MG63 (cell line): ENCODE results near the gene CERT1. TPM values are rescaled to one million over a fixed set of nuclear protein-coding genes. Genes with fewer than 3 reads are reported as not detected.
A peak's percentile ranks its signal among the peaks of the same experiment; 100 is the strongest.

Experiments
- DNase-seq: peaks from one replicate; pipeline ENCODE4 v3.0.0-alpha.2; 2020
- H3K27me3 ChIP-seq: fragments of 250-450 bp; sonication (Bioruptor Pico); 2 replicates; pipeline ENCODE4 v1.5.1; 2020; ENCODE audit warnings: mild to moderate bottlenecking, moderate library complexity
- H3K36me3 ChIP-seq: fragments of 250-450 bp; sonication (Bioruptor Pico); 2 replicates; pipeline ENCODE4 v1.5.1; 2020; ENCODE audit warnings: mild to moderate bottlenecking, moderate library complexity
- H3K4me3 ChIP-seq: fragments of 250-450 bp; sonication (Bioruptor Pico); 2 replicates; pipeline ENCODE4 v1.5.1; 2020; ENCODE audit warnings: mild to moderate bottlenecking, moderate library complexity
- H3K9me3 ChIP-seq: fragments of 250-450 bp; sonication (Bioruptor Pico); 2 replicates; pipeline ENCODE4 v1.5.1; 2020; ENCODE audit warnings: mild to moderate bottlenecking, moderate library complexity
- total RNA-seq: library from RNA; depleted of rRNA; stranded (reverse); fragments of >200 nt; shearing (Covaris generic); gene quantifications from 2 replicates; pipeline ENCODE4 v1.2.3, GENCODE V29; 2014; ENCODE audit warnings: low replicate concordance

Gene CERT1
- total RNA-seq, 1 experiment from 2014 or later: 7.6 TPM

- H3K9me3 ChIP-seq: no peaks in the 10 kb centered on the region
- H3K27me3 ChIP-seq: no peaks in the 10 kb centered on the region
- no peak overlapping the region for H3K4me3 ChIP-seq
- H3K36me3 ChIP-seq: peaks cover 4% of the 10 kb centered on the region
- no peak for DNase-seq
These were observed 123.6 kb downstream of the CERT1 start for GRCh38 chr5:75387806-75388205.

GRCh38 chr5:75384218-75384617 is 127.2 kb downstream of the CERT1 start:
- H3K9me3 ChIP-seq: no peaks in the 10 kb centered on the region
- H3K36me3 ChIP-seq: peaks cover 9% of the 10 kb centered on the region
- DNase-seq: no peak
- no peak overlapping the region for H3K4me3 ChIP-seq
- no peaks in the 10 kb centered on the region for H3K27me3 ChIP-seq

DNA sequence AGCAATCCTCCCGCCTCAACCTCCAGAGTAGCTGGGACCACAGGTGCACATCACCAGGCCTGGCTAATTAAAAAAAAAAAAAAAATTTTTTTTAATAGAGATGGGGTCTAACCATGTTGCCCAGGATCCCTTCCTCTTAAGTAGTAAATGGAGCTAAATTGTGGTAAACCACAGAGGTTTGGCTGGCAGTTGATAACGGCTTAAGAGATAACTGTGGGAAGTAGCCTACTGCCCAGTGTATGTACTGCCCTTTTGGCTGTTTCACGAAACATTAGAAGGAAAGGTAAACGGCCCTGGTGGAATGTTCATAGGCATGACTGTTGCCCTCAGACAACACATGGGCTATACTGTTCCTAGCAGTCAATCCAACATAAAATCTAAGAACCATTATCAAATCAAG is 130.0 kb downstream of the CERT1 start:
- Histone ChIP-seq H3K4me3 (no peak overlapping the region), H3K27me3 (no peaks in the 10 kb centered on the region), H3K9me3 (no peaks in the 10 kb centered on the region), H3K36me3 (peaks cover 12% of the 10 kb centered on the region)
- no peak for DNase-seq

DNA sequence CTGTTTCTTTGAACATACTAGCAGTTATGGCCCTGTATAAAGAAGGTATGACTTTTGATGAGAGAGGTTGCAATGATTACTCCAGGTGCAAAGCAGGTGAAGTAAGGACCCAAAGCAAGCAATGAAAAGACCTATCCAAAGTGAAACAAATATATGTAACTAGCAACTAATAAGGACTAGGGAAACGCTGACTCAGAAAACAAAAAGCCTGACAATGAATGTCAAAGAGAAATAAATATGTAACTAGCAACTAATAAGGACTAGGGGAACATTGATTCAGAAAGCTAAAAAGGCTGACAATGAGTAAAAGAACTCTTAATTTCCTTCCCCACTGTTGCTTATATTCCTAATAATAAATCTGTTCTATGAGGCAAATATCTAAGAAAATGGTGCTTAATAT is 131.3 kb downstream of the CERT1 start:
- Histone ChIP-seq H3K4me3 (no peak overlapping the region), H3K36me3 (peaks cover 10% of the 10 kb centered on the region), H3K27me3 (no peaks in the 10 kb centered on the region), H3K9me3 (no peaks in the 10 kb centered on the region)
- DNase-seq: no peak

- Histone ChIP-seq H3K36me3 (peaks cover 8% of the 10 kb centered on the region), H3K4me3 (no peak overlapping the region), H3K27me3 (no peaks in the 10 kb centered on the region), H3K9me3 (no peaks in the 10 kb centered on the region)
- DNase-seq: no peak
These were observed 136.0 kb downstream of the CERT1 start for GRCh38 chr5:75375414-75375813.

DNA sequence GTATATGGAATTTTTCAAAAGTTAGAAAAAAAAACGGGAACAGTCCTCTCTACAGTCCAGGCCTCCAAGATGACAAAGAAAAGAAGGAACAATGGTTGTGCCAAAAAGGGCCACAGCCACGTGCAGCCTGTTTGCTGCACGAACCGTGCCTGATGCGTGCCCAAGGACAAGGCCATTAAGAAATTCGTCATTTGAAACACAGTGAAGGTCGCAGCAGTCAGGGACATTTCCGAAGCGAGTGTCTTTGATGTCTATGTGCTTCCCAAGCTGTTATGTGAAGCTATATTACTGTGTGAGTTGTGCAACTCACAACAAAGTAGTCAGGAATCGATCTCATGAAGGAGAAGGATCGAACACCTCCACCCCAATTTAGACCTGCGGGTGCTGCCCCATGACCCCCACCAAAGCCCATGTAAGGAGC is 137.0 kb downstream of the CERT1 start:
- DNase-seq: no peak
- Histone ChIP-seq H3K9me3 (no peaks in the 10 kb centered on the region), H3K4me3 (no peak overlapping the region), H3K36me3 (peaks cover 3% of the 10 kb centered on the region), H3K27me3 (no peaks in the 10 kb centered on the region)

- Histone ChIP-seq H3K4me3 (no peak overlapping the region), H3K9me3 (no peaks in the 10 kb centered on the region), H3K36me3 (peaks cover 3% of the 10 kb centered on the region), H3K27me3 (no peaks in the 10 kb centered on the region)
- DNase-seq: no peak
These were observed 137.6 kb downstream of the CERT1 start for GRCh38 chr5:75373862-75374261.

- H3K4me3 ChIP-seq: no peak overlapping the region
- no peaks in the 10 kb centered on the region for H3K9me3 ChIP-seq
- no peaks in the 10 kb centered on the region for H3K27me3 ChIP-seq
- no peaks in the 10 kb centered on the region for H3K36me3 ChIP-seq
- DNase-seq: peak; percentile 4
These were observed 143.0 kb downstream of the CERT1 start for GRCh38 chr5:75368391-75368790.

- DNase-seq: no peak
These were observed 144.0 kb downstream of the CERT1 start for GRCh38 chr5:75367401-75367800.

GRCh38 chr5:75366787-75367186 is 144.6 kb downstream of the CERT1 start:
- H3K27me3 ChIP-seq: no peaks in the 10 kb centered on the region
- H3K36me3 ChIP-seq: peaks cover 14% of the 10 kb centered on the region
- H3K9me3 ChIP-seq: no peaks in the 10 kb centered on the region
- no peak overlapping the region for H3K4me3 ChIP-seq
- DNase-seq: no peak

More at GRCh38 chr5:75367401-75367800, 144.0 kb downstream of the CERT1 start:
- Histone ChIP-seq H3K9me3 (no peaks in the 10 kb centered on the region), H3K27me3 (no peaks in the 10 kb centered on the region), H3K36me3 (peaks cover 8% of the 10 kb centered on the region; the same call in 1 of the 2 replicates), H3K4me3 (no peak overlapping the region)

- no peaks in the 10 kb centered on the region for H3K9me3 ChIP-seq
- H3K36me3 ChIP-seq: peaks cover 21% of the 10 kb centered on the region
- H3K4me3 ChIP-seq: no peak overlapping the region
- no peaks in the 10 kb centered on the region for H3K27me3 ChIP-seq
- no peak for DNase-seq
These were observed 145.7 kb downstream of the CERT1 start for GRCh38 chr5:75365740-75366139.

- Histone ChIP-seq H3K27me3 (no peaks in the 10 kb centered on the region), H3K36me3 (peaks cover 31% of the 10 kb centered on the region), H3K4me3 (no peak overlapping the region), H3K9me3 (no peaks in the 10 kb centered on the region)
- DNase-seq: no peak
These were observed 146.7 kb downstream of the CERT1 start for GRCh38 chr5:75364571-75365280.

DNA sequence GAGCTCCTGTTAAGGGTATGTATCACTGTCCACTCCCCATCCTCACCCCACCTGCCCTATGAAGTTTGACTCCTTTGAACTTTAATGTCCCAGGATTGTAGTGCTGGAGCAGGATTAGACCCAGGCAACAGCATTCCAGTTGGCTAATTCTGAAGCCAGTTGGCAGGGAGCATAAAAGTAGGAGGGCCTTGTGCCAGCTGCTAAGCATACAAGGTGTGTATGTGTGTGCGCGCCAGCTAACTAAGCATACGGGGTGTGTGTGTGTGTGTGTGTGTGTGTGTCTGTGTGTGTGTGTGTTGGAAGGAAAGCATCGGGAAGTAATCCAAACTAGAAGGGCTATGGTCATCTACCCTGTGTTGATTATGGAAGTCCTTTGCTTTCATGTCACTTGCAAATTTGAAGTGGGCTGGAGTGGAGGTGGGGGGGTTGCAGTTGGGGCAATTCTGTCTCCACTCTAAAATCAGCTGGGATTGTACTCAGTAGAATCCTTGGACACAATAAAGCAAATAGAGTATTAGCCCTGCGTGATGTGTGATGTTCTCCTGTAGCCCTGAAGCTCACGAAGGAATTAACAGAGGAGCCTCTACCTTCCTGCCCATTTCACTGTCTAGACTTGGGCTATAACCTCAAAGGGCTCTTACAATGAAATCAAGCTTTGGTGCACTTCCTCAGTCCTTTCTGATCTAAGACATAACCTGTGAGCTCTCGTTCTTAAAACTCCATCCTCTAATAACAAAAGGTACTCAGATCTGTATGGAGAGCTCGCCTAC is 147.5 kb downstream of the CERT1 start:
- Histone ChIP-seq H3K9me3 (no peaks in the 10 kb centered on the region), H3K4me3 (no peak overlapping the region), H3K27me3 (no peaks in the 10 kb centered on the region), H3K36me3 (peaks cover 40% of the 10 kb centered on the region)
- no peak for DNase-seq

GRCh38 chr5:75363111-75363510 is 148.3 kb downstream of the CERT1 start:
- DNase-seq: no peak
- H3K4me3 ChIP-seq: no peak overlapping the region
- no peaks in the 10 kb centered on the region for H3K9me3 ChIP-seq
- peaks cover 48% of the 10 kb centered on the region for H3K36me3 ChIP-seq
- no peaks in the 10 kb centered on the region for H3K27me3 ChIP-seq

DNA sequence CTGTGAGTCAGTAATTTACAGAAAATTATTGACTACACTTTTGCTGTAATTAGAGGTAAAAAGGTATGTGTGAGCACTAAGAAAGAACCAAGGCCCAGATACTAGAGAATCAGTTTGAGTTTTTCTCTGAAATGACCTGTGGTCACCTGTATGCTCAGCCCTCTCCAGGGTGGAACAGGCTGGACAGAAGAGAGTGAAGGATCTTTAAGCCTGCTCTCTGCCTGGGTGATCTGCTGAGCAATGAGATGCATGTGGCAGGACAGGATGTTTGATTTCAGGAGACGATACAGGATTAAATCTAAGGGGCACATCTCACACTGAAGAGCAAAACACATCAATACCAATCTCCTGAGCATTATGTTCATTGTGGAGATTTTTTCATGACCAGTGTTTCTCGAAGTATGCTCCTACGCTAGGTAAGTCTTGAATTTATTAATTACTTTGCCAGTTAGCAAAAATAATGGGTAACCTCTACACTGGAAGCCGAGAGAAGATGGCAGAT is 148.9 kb downstream of the CERT1 start:
- DNase-seq: no peak
- Histone ChIP-seq H3K4me3 (no peak overlapping the region), H3K36me3 (peaks cover 53% of the 10 kb centered on the region), H3K27me3 (no peaks in the 10 kb centered on the region), H3K9me3 (no peaks in the 10 kb centered on the region)

- peaks cover 66% of the 10 kb centered on the region for H3K36me3 ChIP-seq
These were observed 150.1 kb downstream of the CERT1 start for GRCh38 chr5:75361310-75361709.

DNA sequence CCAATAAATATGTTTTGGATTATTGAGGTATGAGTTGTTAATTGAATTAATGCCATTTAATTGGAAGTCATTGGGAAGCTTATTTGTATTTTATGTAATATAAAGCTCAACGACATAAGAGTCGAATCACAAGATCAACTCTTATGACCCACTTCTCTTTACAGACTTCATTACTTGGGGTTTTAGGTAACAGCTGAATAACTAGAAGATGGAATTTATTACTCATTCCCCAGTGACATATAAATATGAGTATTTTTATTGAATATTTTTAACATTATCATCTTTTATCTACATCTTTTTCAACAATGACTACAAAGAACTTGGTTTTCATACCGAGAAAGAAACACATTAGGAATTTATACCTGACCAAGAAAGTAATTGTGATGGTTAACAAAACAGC is 153.3 kb downstream of the CERT1 start:
- no peaks in the 10 kb centered on the region for H3K9me3 ChIP-seq
- DNase-seq: no peak
- peaks cover 89% of the 10 kb centered on the region for H3K36me3 ChIP-seq
- no peaks in the 10 kb centered on the region for H3K27me3 ChIP-seq
- H3K4me3 ChIP-seq: no peak overlapping the region

More at GRCh38 chr5:75361310-75361709, 150.1 kb downstream of the CERT1 start:
- Histone ChIP-seq H3K27me3 (no peaks in the 10 kb centered on the region), H3K4me3 (no peak overlapping the region), H3K9me3 (no peaks in the 10 kb centered on the region)
- DNase-seq: no peak

DNA sequence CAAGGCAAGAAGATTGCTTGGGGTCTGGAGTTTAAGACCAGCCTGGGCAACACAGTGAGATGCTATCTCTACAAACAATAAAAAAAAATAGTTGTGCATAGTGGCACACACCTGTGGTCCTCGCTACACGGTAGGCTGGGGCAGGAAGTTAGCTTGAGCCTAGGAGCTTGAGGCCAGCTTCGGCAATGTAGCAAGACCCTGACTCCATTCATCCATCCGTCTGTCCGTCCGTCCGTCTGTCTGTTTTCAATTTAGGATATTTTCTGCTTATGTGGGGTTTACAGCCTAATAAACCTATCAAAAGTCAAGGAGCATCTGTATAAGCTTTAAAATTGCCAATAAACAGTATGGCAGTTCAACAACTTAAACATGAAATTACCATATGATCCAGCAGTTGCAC is 154.7 kb downstream of the CERT1 start:
- H3K36me3 ChIP-seq: peaks cover 84% of the 10 kb centered on the region

More for the DNA sequence above, 154.7 kb downstream of the CERT1 start:
- Histone ChIP-seq H3K4me3 (no peak overlapping the region), H3K9me3 (no peaks in the 10 kb centered on the region), H3K27me3 (no peaks in the 10 kb centered on the region)
- DNase-seq: no peak
